GM23338 (cell line): ENCODE measurements around the gene AFAP1L1. TPM values are rescaled to one million over a fixed set of nuclear protein-coding genes. Genes with fewer than 3 reads are reported as not detected.

ENCODE experiments used
- ATAC-seq: fragments of 200-7000 bp; cut with Tn5 transposase; 3 replicates; pipeline ENCODE4 v1.9.1; 2020
- DNase-seq: peaks from one replicate; pipeline ENCODE4 v3.0.0-alpha.2; 2015; ENCODE audit warnings: low spot score
- H2AFZ ChIP-seq: fragments of 200-600 bp; sonication (generic); 2 replicates; pipeline ENCODE4 v1.8.0; 2016; ENCODE audit warnings: antibody characterized with exemption, mild to moderate bottlenecking, moderate library complexity
- H3F3A ChIP-seq: fragments of 200-600 bp; sonication (generic); replicated peaks from 2 replicates; pipeline ENCODE4 v1.8.0; 2017; ENCODE audit warnings: antibody characterized with exemption, mixed run types, low read depth
- H3K27ac ChIP-seq: fragments of 200-600 bp; sonication (generic); 2 replicates; pipeline ENCODE4 v1.6.1; 2016; ENCODE audit warnings: low read depth
- H3K27me3 ChIP-seq: fragments of 200-600 bp; sonication (generic); 2 replicates; pipeline ENCODE4 v1.8.0; 2016; ENCODE audit warnings: mild to moderate bottlenecking, mixed run types, moderate library complexity; ENCODE audit not compliant: insufficient read depth
- H3K36me3 ChIP-seq: fragments of 200-600 bp; sonication (generic); 2 replicates; pipeline ENCODE4 v1.8.0; 2016; ENCODE audit warnings: mild to moderate bottlenecking; ENCODE audit not compliant: insufficient read depth
- H3K4me1 ChIP-seq: fragments of 200-600 bp; sonication (generic); 2 replicates; pipeline ENCODE4 v1.8.0; 2016; ENCODE audit warnings: mild to moderate bottlenecking, moderate library complexity; ENCODE audit not compliant: insufficient read depth
- H3K4me2 ChIP-seq: fragments of 200-600 bp; sonication (generic); 2 replicates; pipeline ENCODE4 v1.7.1; 2017; ENCODE audit warnings: mixed run types
- H3K4me3 ChIP-seq: fragments of 200-600 bp; sonication (generic); 2 replicates; pipeline ENCODE4 v1.6.1; 2016; ENCODE audit warnings: mixed run types
- H3K79me2 ChIP-seq: fragments of 200-600 bp; sonication (generic); replicated peaks from 2 replicates; pipeline ENCODE4 v1.8.0; 2017; ENCODE audit warnings: mild to moderate bottlenecking; ENCODE audit not compliant: insufficient read depth
- H3K9me2 ChIP-seq: fragments of 200-600 bp; sonication (generic); 2 replicates; pipeline ENCODE4 v1.8.0; 2017; ENCODE audit not compliant: insufficient read depth
- H4K20me1 ChIP-seq: fragments of 200-600 bp; sonication (generic); replicated peaks from 2 replicates; pipeline ENCODE4 v1.8.0; 2017; ENCODE audit warnings: mild to moderate bottlenecking; ENCODE audit not compliant: insufficient read depth
- H3K27ac Mint-ChIP-seq: 2 replicates; pipeline ENCODE4 v1.8.0; 2020; ENCODE audit warnings: inconsistent platforms, mild to moderate bottlenecking, moderate library complexity, mixed read lengths
- H3K27me3 Mint-ChIP-seq: 3 replicates; pipeline ENCODE4 v1.8.0; 2022; ENCODE audit warnings: low read depth, mild to moderate bottlenecking, moderate library complexity, mixed read lengths, inconsistent platforms; ENCODE audit not compliant: insufficient read depth, poor library complexity
- H3K36me3 Mint-ChIP-seq: 3 replicates; pipeline ENCODE4 v1.8.0; 2021; ENCODE audit warnings: low read depth, mild to moderate bottlenecking, inconsistent platforms, moderate library complexity, mixed read lengths
- H3K4me1 Mint-ChIP-seq: 3 replicates; pipeline ENCODE4 v1.8.0; 2020; ENCODE audit warnings: mild to moderate bottlenecking, inconsistent platforms, mixed read lengths
- H3K4me3 Mint-ChIP-seq: 3 replicates; pipeline ENCODE4 v1.8.0; 2021; ENCODE audit warnings: moderate library complexity, mild to moderate bottlenecking, inconsistent platforms, mixed read lengths
- H3K9me3 Mint-ChIP-seq: 3 replicates; pipeline ENCODE4 v1.8.0; 2020; ENCODE audit warnings: moderate library complexity, mild to moderate bottlenecking, inconsistent platforms, mixed read lengths
- CREB1 ChIP-seq: fragments of 250-450 bp; sonication (Bioruptor Pico); IDR thresholded peaks from 2 replicates; pipeline ENCODE4 v1.5.0; 2020; ENCODE audit warnings: low read depth, mild to moderate bottlenecking, moderate library complexity
- CTCF ChIP-seq, 2 experiments: fragments of 200-600 bp in 1 of 2; sonication (generic) in 1 of 2; conservative IDR thresholded peaks; 2 replicates each; pipeline versions ENCODE4 v1.5.1 to v1.6.1; 2016 to 2017; ENCODE audit warnings: antibody characterized with exemption in 2 of 2, low read depth in 2 of 2, mild to moderate bottlenecking in 2 of 2, moderate library complexity in 1 of 2
- ETS1 ChIP-seq: IDR thresholded peaks from 2 replicates; pipeline ENCODE4 v1.6.1; 2016; ENCODE audit warnings: antibody characterized with exemption
- EZH2 ChIP-seq: fragments of 200-600 bp; sonication (generic); IDR thresholded peaks from one replicate; pipeline ENCODE4 v1.8.0; 2017; ENCODE audit warnings: antibody characterized with exemption, mild to moderate bottlenecking, low read depth; ENCODE audit not compliant: unreplicated experiment
- EZH2phosphoT487 ChIP-seq: fragments of 200-600 bp; sonication (generic); IDR thresholded peaks from one replicate; pipeline ENCODE4 v1.8.1; 2018; ENCODE audit warnings: antibody characterized with exemption; ENCODE audit not compliant: unreplicated experiment
- JUNB ChIP-seq: IDR thresholded peaks from one replicate; pipeline ENCODE4 v1.6.1; 2016; ENCODE audit warnings: antibody characterized with exemption; ENCODE audit not compliant: unreplicated experiment
- NANOG ChIP-seq: IDR thresholded peaks from 2 replicates; pipeline ENCODE4 v1.6.1; 2016; ENCODE audit warnings: antibody characterized with exemption, borderline replicate concordance
- POLR2AphosphoS5 ChIP-seq: IDR thresholded peaks from 2 replicates; pipeline ENCODE4 v1.6.1; 2016; ENCODE audit warnings: antibody characterized with exemption, low read depth
- REST ChIP-seq: IDR thresholded peaks from one replicate; pipeline ENCODE4 v1.6.1; 2018; ENCODE audit warnings: antibody characterized with exemption; ENCODE audit not compliant: unreplicated experiment
- STAT1 ChIP-seq: IDR thresholded peaks from one replicate; pipeline ENCODE4 v1.6.1; 2016; ENCODE audit warnings: antibody characterized with exemption; ENCODE audit not compliant: unreplicated experiment
- ZNF114 ChIP-seq: fragments of 250-450 bp; sonication (Bioruptor Pico); IDR thresholded peaks from 2 replicates; pipeline ENCODE4 v1.5.0; 2020; ENCODE audit warnings: mild to moderate bottlenecking, moderate library complexity
- ZNF331 ChIP-seq: fragments of 250-450 bp; sonication (Bioruptor Pico); IDR thresholded peaks from 2 replicates; pipeline ENCODE4 v1.5.0; 2020; ENCODE audit warnings: low read depth, mild to moderate bottlenecking, moderate library complexity
- ZNF462 ChIP-seq: fragments of 250-450 bp; sonication (Bioruptor Pico); IDR thresholded peaks from 2 replicates; pipeline ENCODE4 v1.5.0; 2020; ENCODE audit warnings: mild to moderate bottlenecking, moderate library complexity
- polyA plus RNA-seq: library from polyadenylated mRNA; unstranded; fragments of >200 nt; fragmentation: Nextera tagmentation; extraction: Ambion mirVana; gene quantifications from 2 replicates; pipeline ENCODE4 v1.2.1, GENCODE V29; 2016
- total RNA-seq: library from RNA; depleted of rRNA; stranded (reverse); fragments of >200 nt; shearing (Covaris generic); gene quantifications from 2 replicates; pipeline ENCODE4 v1.2.3, GENCODE V29; 2014

Gene AFAP1L1
- total and polyA plus RNA-seq, 2 experiments from 2014 or later: 3.2 to 5.7 TPM

GRCh38 chr5:149345892-149346222, 74.2 kb downstream of the AFAP1L1 start:
- peak overlapping the region; percentile 97 for H3K4me2 ChIP-seq
- peaks cover 48% of the 10 kb centered on the region for H3K36me3 Mint-ChIP-seq
- H3K27ac Mint-ChIP-seq: peak overlapping the region; percentile 94
- H3K36me3 ChIP-seq: peaks cover 35% of the 10 kb centered on the region
- TF ChIP-seq ETS1 (no peak), EZH2 (no peak), ZNF331 (CRISPR knock-in tag) (no peak), REST (no peak), ZNF114 (CRISPR knock-in tag) (no peak), POLR2AphosphoS5 (no peak), CREB1 (CRISPR knock-in tag) (no peak), JUNB (no peak), EZH2phosphoT487 (no peak), ZNF462 (no peak), CTCF (conservative IDR thresholded peaks at IDR 0.05; ENCODE audit: low read depth in 2 of 2) (no peak), STAT1 (no peak), NANOG (no peak)
- DNase-seq: peak; percentile 61
- H2AFZ ChIP-seq: no peak overlapping the region; the same call in 1 of the 2 replicates
- no peaks in the 10 kb centered on the region for H3K9me3 Mint-ChIP-seq
- H3K27ac ChIP-seq: peak overlapping the region; percentile 94
- H3K79me2 ChIP-seq: peaks cover 53% of the 10 kb centered on the region
- H3K9me2 ChIP-seq: no peaks in the 10 kb centered on the region
- peak overlapping the region; percentile 82 for H3K4me3 ChIP-seq
- H3K4me1 Mint-ChIP-seq: peaks cover 7% of the 10 kb centered on the region; the same call in 2 of the 3 replicates
- H3K27me3 ChIP-seq: no peaks in the 10 kb centered on the region
- peak; percentile 38 for ATAC-seq
- H3K4me3 Mint-ChIP-seq: peak overlapping the region; percentile 94
- H3F3A ChIP-seq: no peaks in the 10 kb centered on the region
- H4K20me1 ChIP-seq: peaks cover 26% of the 10 kb centered on the region
- H3K4me1 ChIP-seq: no peaks in the 10 kb centered on the region
- no peaks in the 10 kb centered on the region for H3K27me3 Mint-ChIP-seq
